Lung (tissue), 12 donors: ENCODE data around the gene ESR1. TPM values are rescaled to one million over a fixed set of nuclear protein-coding genes. Genes with fewer than 3 reads are reported as not detected.

ENCODE experiments used
- ATAC-seq: fragments of 200-7000 bp; cut with Tn5 transposase; one replicate; pipeline ENCODE4 v1.9.1; 2020; ENCODE audit warnings: moderate number of reproducible peaks; ENCODE audit not compliant: insufficient read depth, low FRiP score
- DNase-seq, 3 donors: peaks; one replicate each; pipeline ENCODE4 v3.0.0-alpha.2; 2013 to 2017
- H3K27ac ChIP-seq, 2 donors: one replicate each; pipeline ENCODE4 v1.5.1; 2013; ENCODE audit warnings: mild to moderate bottlenecking in 2 of 2, moderate library complexity in 2 of 2, control low read depth in 1 of 2, inconsistent platforms in 1 of 2, low read depth in 1 of 2, low read length in 1 of 2
- H3K27me3 ChIP-seq, 3 donors: one replicate each; pipeline ENCODE4 v1.5.1; 2013; ENCODE audit warnings: low read length in 2 of 3; ENCODE audit not compliant: control insufficient read depth in 3 of 3, insufficient read depth in 3 of 3
- H3K36me3 ChIP-seq, 4 donors: one replicate each; pipeline ENCODE4 v1.5.1; 2013; ENCODE audit warnings: low read length in 4 of 4, mild to moderate bottlenecking in 1 of 4, moderate library complexity in 1 of 4; ENCODE audit not compliant: control insufficient read depth in 4 of 4, insufficient read depth in 4 of 4
- H3K4me1 ChIP-seq, 5 donors: one replicate each; pipeline ENCODE4 v1.5.1; 2013; ENCODE audit warnings: low read length in 5 of 5, mild to moderate bottlenecking in 2 of 5, moderate library complexity in 1 of 5; ENCODE audit not compliant: control insufficient read depth in 5 of 5, insufficient read depth in 5 of 5
- H3K4me3 ChIP-seq: one replicate; pipeline ENCODE4 v1.5.1; 2013; ENCODE audit warnings: mild to moderate bottlenecking, control low read depth, moderate library complexity
- H3K9ac ChIP-seq, 2 donors: one replicate each; pipeline ENCODE4 v1.5.1; 2013; ENCODE audit warnings: low read length in 2 of 2, control low read depth in 1 of 2; ENCODE audit not compliant: insufficient read depth in 1 of 2
- H3K9me3 ChIP-seq, 4 donors: one replicate each; pipeline ENCODE4 v1.5.1; 2013; ENCODE audit warnings: low read length in 3 of 4, mild to moderate bottlenecking in 1 of 4, moderate library complexity in 1 of 4; ENCODE audit not compliant: control insufficient read depth in 4 of 4, insufficient read depth in 3 of 4
- WGBS, 2 donors: extraction: QIAGEN DNeasy Blood & Tissue Kit; methylation state at CpG; one replicate each; pipeline ENCODE4 v1.1.7; 2013; 5-methylcytosine and 5-hydroxymethylcytosine counted together
- polyA plus RNA-seq, 2 donors: library from polyadenylated mRNA; stranded (reverse); fragments of 200-250 nt; gene quantifications; one replicate each; pipeline ENCODE4 v1.2.1, GENCODE V29; 2013
- total RNA-seq, 2 donors: library from RNA; depleted of rRNA in 1 of 2; stranded (reverse); fragments of >200 nt in 1 of 2; gene quantifications; one replicate each; pipeline ENCODE4 v1.2.1, GENCODE V29; 2014 to 2021
- TF ChIP-seq, protein P1 (sequence below): IDR thresholded peaks from 2 replicates; pipeline ENCODE4 v1.5.1; 2012; ENCODE audit warnings: mild to moderate bottlenecking; ENCODE audit errors: control extremely low read depth, extremely low read depth
- donor health status: control.
- donor health status: control.
- donor health status: Bipolar disorder and iron deficiency.
- donor health status: healthy.
- donor health status: DM: yes; HTN: yes; CAD: no.

ESR1 gene
- total and polyA plus RNA-seq, 4 donors = 0.14 to 3.7 (median 0.78) TPM

GRCh38 chr6:152143359-152143758 lies 335.9 kb downstream of the ESR1 start:
- no peak overlapping the region for H3K9ac ChIP-seq
- TF ChIP-seq, protein P1, sequence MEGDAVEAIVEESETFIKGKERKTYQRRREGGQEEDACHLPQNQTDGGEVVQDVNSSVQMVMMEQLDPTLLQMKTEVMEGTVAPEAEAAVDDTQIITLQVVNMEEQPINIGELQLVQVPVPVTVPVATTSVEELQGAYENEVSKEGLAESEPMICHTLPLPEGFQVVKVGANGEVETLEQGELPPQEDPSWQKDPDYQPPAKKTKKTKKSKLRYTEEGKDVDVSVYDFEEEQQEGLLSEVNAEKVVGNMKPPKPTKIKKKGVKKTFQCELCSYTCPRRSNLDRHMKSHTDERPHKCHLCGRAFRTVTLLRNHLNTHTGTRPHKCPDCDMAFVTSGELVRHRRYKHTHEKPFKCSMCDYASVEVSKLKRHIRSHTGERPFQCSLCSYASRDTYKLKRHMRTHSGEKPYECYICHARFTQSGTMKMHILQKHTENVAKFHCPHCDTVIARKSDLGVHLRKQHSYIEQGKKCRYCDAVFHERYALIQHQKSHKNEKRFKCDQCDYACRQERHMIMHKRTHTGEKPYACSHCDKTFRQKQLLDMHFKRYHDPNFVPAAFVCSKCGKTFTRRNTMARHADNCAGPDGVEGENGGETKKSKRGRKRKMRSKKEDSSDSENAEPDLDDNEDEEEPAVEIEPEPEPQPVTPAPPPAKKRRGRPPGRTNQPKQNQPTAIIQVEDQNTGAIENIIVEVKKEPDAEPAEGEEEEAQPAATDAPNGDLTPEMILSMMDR = no peak
- no peak for ATAC-seq
- H3K27me3 ChIP-seq = no peaks in the 10 kb centered on the region
- no peak overlapping the region for H3K27ac ChIP-seq
- H3K4me1 ChIP-seq = peaks cover 0 to 3% (median 0%) of the 10 kb centered on the region in 5 donors
- H3K9me3 ChIP-seq = no peaks in the 10 kb centered on the region
- no peak overlapping the region for H3K4me3 ChIP-seq
- WGBS, 2 donors = 96 to 97% methylated on average over 11 of the region's 11 CpGs
- no peak for DNase-seq
- peaks cover 21 to 46% (median 27%) of the 10 kb centered on the region in 4 donors for H3K36me3 ChIP-seq

DNA sequence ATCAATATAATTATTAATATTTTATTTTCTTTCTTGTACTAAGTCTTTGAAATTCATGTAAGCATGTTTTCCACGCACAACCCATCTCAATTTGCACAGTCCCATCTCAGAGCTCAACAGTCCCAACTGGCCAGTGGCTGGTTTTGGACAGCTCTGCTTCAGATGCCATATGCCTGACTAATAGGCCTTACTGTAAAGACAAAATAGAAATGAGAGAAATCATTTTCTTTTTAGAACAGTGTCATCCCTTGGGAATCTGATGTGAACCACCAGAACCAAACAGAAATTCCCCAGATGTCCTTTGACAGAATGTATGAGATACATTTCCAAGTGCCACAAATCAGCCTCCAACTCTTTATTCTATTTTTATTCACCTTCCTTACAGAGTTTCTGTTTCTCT lies 338.9 kb downstream of the ESR1 start:
- H3K27me3 ChIP-seq = no peaks in the 10 kb centered on the region
- DNase-seq = no peak
- TF ChIP-seq, protein P1 = no peak
- 82 to 95% methylated on average over 1 of the region's 1 CpG for WGBS, 2 donors
- no peaks in the 10 kb centered on the region for H3K9me3 ChIP-seq
- H3K27ac ChIP-seq = peak overlapping the region in 1 of 2 donors; percentile 30
- peaks cover 20 to 39% (median 32%) of the 10 kb centered on the region in 4 donors for H3K36me3 ChIP-seq
- H3K4me1 ChIP-seq = peaks cover 0 to 3% (median 0%) of the 10 kb centered on the region in 5 donors
- ATAC-seq = no peak
- no peak overlapping the region for H3K9ac ChIP-seq
- no peak overlapping the region for H3K4me3 ChIP-seq

- no peak for ATAC-seq
- no peak for DNase-seq
- WGBS, 2 donors = 97% methylated on average over 6 of the region's 6 CpGs
- H3K36me3 ChIP-seq = peaks cover 28 to 43% (median 33%) of the 10 kb centered on the region in 4 donors
- peaks cover 0 to 5% (median 0%) of the 10 kb centered on the region in 5 donors for H3K4me1 ChIP-seq
- no peak overlapping the region for H3K4me3 ChIP-seq
- H3K27ac ChIP-seq = peak overlapping the region in 1 of 2 donors; percentile 41
- H3K9me3 ChIP-seq = no peaks in the 10 kb centered on the region
- TF ChIP-seq, protein P1 = no peak
- H3K27me3 ChIP-seq = no peaks in the 10 kb centered on the region
- H3K9ac ChIP-seq = no peak overlapping the region
Measured at GRCh38 chr6:152147269-152147668, 339.8 kb downstream of the ESR1 start.

DNA sequence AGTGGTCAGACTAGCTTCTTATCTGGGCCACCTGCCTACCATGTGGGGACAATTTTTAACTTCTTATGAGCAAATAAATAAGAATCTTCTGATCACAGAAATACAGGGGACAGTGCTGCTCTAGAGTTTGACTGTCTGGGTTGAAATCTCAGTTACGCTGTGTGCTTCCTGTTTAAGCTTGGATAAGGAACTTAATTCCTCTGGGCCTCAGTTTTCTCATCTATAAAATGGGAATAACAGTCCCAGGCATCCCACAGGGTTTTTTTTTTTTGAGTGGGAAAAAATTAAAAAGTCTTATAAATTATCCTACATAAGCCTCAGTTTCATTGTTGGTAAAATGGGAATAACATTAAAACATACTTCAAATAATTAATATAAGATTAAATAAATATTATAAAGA lies 340.9 kb downstream of the ESR1 start:
- no peak for DNase-seq
- ATAC-seq = no peak
- H3K27me3 ChIP-seq = no peaks in the 10 kb centered on the region
- WGBS, 2 donors = 92 to 97% methylated on average over 1 of the region's 1 CpG
- peaks cover 0 to 5% (median 0%) of the 10 kb centered on the region in 5 donors for H3K4me1 ChIP-seq
- H3K9me3 ChIP-seq = no peaks in the 10 kb centered on the region
- TF ChIP-seq, protein P1 = no peak
- peaks cover 28 to 42% (median 33%) of the 10 kb centered on the region in 4 donors for H3K36me3 ChIP-seq
- no peak overlapping the region for H3K4me3 ChIP-seq
- no peak overlapping the region for H3K9ac ChIP-seq
- H3K27ac ChIP-seq = no peak overlapping the region
